ENCODE results near the gene BAG5.
A peak's percentile ranks its signal among the peaks of the same experiment; 100 is the strongest.

Gene BAG5

GRCh38 chr14:103550451-103551337, 11.8 kb downstream of the BAG5 start:
- Histone ChIP-seq H3K36me3 (ENCODE audit: insufficient read depth, low read length) (peaks cover 6% of the 10 kb centered on the region), H3K27me3 (ENCODE audit: control insufficient read depth, insufficient read depth, low read length) (no peaks in the 10 kb centered on the region), H3K4me1 (ENCODE audit: control insufficient read depth, insufficient read depth, low read length) (peaks cover 27% of the 10 kb centered on the region), H3K9me3 (replicated peaks; ENCODE audit: low read length) (no peaks in the 10 kb centered on the region), H3K9ac (ENCODE audit: low read depth, low read length) (peak overlapping the region; percentile 74), H3K4me2 (ENCODE audit: low read length) (peak overlapping the region; percentile 67), H3K4me3 (ENCODE audit: low read length) (peak overlapping the region; percentile 42)

- H3K9me3 ChIP-seq (replicated peaks; ENCODE audit: low read length), result no peaks in the 10 kb centered on the region
- H3K4me1 ChIP-seq (ENCODE audit: control insufficient read depth, insufficient read depth, low read length), result peaks cover 27% of the 10 kb centered on the region
- no peak overlapping the region for H3K4me2 ChIP-seq (ENCODE audit: low read length)
- no peak overlapping the region for H3K4me3 ChIP-seq (ENCODE audit: low read length)
- no peaks in the 10 kb centered on the region for H3K27me3 ChIP-seq (ENCODE audit: control insufficient read depth, insufficient read depth, low read length)
- H3K9ac ChIP-seq (ENCODE audit: low read depth, low read length), result no peak overlapping the region
- H3K36me3 ChIP-seq (ENCODE audit: insufficient read depth, low read length), result peaks cover 3% of the 10 kb centered on the region
Observed at GRCh38 chr14:103549361-103550311, 12.8 kb downstream of the BAG5 start.

GRCh38 chr14:103548463-103549351, 13.8 kb downstream of the BAG5 start:
- H3K27me3 ChIP-seq (ENCODE audit: control insufficient read depth, insufficient read depth, low read length), result no peaks in the 10 kb centered on the region
- H3K9ac ChIP-seq (ENCODE audit: low read depth, low read length), result no peak overlapping the region
- H3K36me3 ChIP-seq (ENCODE audit: insufficient read depth, low read length), result peaks cover 3% of the 10 kb centered on the region
- no peak overlapping the region for H3K4me2 ChIP-seq (ENCODE audit: low read length)
- H3K4me1 ChIP-seq (ENCODE audit: control insufficient read depth, insufficient read depth, low read length), result peaks cover 32% of the 10 kb centered on the region
- no peaks in the 10 kb centered on the region for H3K9me3 ChIP-seq (replicated peaks; ENCODE audit: low read length)
- no peak overlapping the region for H3K4me3 ChIP-seq (ENCODE audit: low read length)

GRCh38 chr14:103547941-103548462, 14.5 kb downstream of the BAG5 start:
- peaks cover 39% of the 10 kb centered on the region for H3K4me1 ChIP-seq (ENCODE audit: control insufficient read depth, insufficient read depth, low read length)
- no peak overlapping the region for H3K4me2 ChIP-seq (ENCODE audit: low read length)
- H3K27me3 ChIP-seq (ENCODE audit: control insufficient read depth, insufficient read depth, low read length), result no peaks in the 10 kb centered on the region

GRCh38 chr14:103547455-103547940, 15.0 kb downstream of the BAG5 start:
- Histone ChIP-seq H3K36me3 (ENCODE audit: insufficient read depth, low read length) (no peaks in the 10 kb centered on the region), H3K4me1 (ENCODE audit: control insufficient read depth, insufficient read depth, low read length) (peaks cover 40% of the 10 kb centered on the region), H3K9ac (ENCODE audit: low read depth, low read length) (no peak overlapping the region), H3K9me3 (replicated peaks; ENCODE audit: low read length) (no peaks in the 10 kb centered on the region), H3K27me3 (ENCODE audit: control insufficient read depth, insufficient read depth, low read length) (no peaks in the 10 kb centered on the region), H3K4me3 (ENCODE audit: low read length) (no peak overlapping the region), H3K4me2 (ENCODE audit: low read length) (no peak overlapping the region)

More at GRCh38 chr14:103547941-103548462, 14.5 kb downstream of the BAG5 start:
- Histone ChIP-seq H3K4me3 (ENCODE audit: low read length) (no peak overlapping the region), H3K9me3 (replicated peaks; ENCODE audit: low read length) (no peaks in the 10 kb centered on the region), H3K36me3 (ENCODE audit: insufficient read depth, low read length) (peaks cover under 1% of the 10 kb centered on the region), H3K9ac (ENCODE audit: low read depth, low read length) (no peak overlapping the region)

GRCh38 chr14:103546652-103547454, 15.6 kb downstream of the BAG5 start:
- no peaks in the 10 kb centered on the region for H3K27me3 ChIP-seq (ENCODE audit: control insufficient read depth, insufficient read depth, low read length)
- H3K9me3 ChIP-seq (replicated peaks; ENCODE audit: low read length), result no peaks in the 10 kb centered on the region
- H3K4me2 ChIP-seq (ENCODE audit: low read length), result no peak overlapping the region
- no peak overlapping the region for H3K4me3 ChIP-seq (ENCODE audit: low read length)
- no peaks in the 10 kb centered on the region for H3K36me3 ChIP-seq (ENCODE audit: insufficient read depth, low read length)
- no peak overlapping the region for H3K9ac ChIP-seq (ENCODE audit: low read depth, low read length)
- peaks cover 40% of the 10 kb centered on the region for H3K4me1 ChIP-seq (ENCODE audit: control insufficient read depth, insufficient read depth, low read length)

GRCh38 chr14:103545915-103546651, 16.4 kb downstream of the BAG5 start:
- Histone ChIP-seq H3K36me3 (ENCODE audit: insufficient read depth, low read length) (no peaks in the 10 kb centered on the region), H3K4me1 (ENCODE audit: control insufficient read depth, insufficient read depth, low read length) (peaks cover 40% of the 10 kb centered on the region), H3K4me2 (ENCODE audit: low read length) (no peak overlapping the region), H3K27me3 (ENCODE audit: control insufficient read depth, insufficient read depth, low read length) (no peaks in the 10 kb centered on the region), H3K9me3 (replicated peaks; ENCODE audit: low read length) (no peaks in the 10 kb centered on the region), H3K4me3 (ENCODE audit: low read length) (no peak overlapping the region), H3K9ac (ENCODE audit: low read depth, low read length) (no peak overlapping the region)

- Histone ChIP-seq H3K9me3 (replicated peaks; ENCODE audit: low read length) (no peaks in the 10 kb centered on the region), H3K9ac (ENCODE audit: low read depth, low read length) (no peak overlapping the region), H3K4me3 (ENCODE audit: low read length) (no peak overlapping the region), H3K36me3 (ENCODE audit: insufficient read depth, low read length) (no peaks in the 10 kb centered on the region), H3K4me2 (ENCODE audit: low read length) (no peak overlapping the region), H3K4me1 (ENCODE audit: control insufficient read depth, insufficient read depth, low read length) (peaks cover 40% of the 10 kb centered on the region), H3K27me3 (ENCODE audit: control insufficient read depth, insufficient read depth, low read length) (no peaks in the 10 kb centered on the region)
Observed at GRCh38 chr14:103545219-103545914, 17.1 kb downstream of the BAG5 start.

GRCh38 chr14:103544388-103545218, 17.9 kb downstream of the BAG5 start:
- H3K4me1 ChIP-seq (ENCODE audit: control insufficient read depth, insufficient read depth, low read length), result peaks cover 45% of the 10 kb centered on the region
- H3K4me3 ChIP-seq (ENCODE audit: low read length), result no peak overlapping the region
- H3K4me2 ChIP-seq (ENCODE audit: low read length), result no peak overlapping the region
- no peaks in the 10 kb centered on the region for H3K36me3 ChIP-seq (ENCODE audit: insufficient read depth, low read length)
- H3K27me3 ChIP-seq (ENCODE audit: control insufficient read depth, insufficient read depth, low read length), result no peaks in the 10 kb centered on the region
- no peaks in the 10 kb centered on the region for H3K9me3 ChIP-seq (replicated peaks; ENCODE audit: low read length)
- H3K9ac ChIP-seq (ENCODE audit: low read depth, low read length), result no peak overlapping the region
